A549 (cell line): Measurements from ENCODE around the gene OR10T2.

Source experiments
- CTCF ChIP-seq: fragments of >200 bp; sonication (Bioruptor Twin); formaldehyde crosslinking; IDR thresholded peaks from 3 replicates; pipeline ENCODE4 v1.5.1; 2016
- EP300 ChIP-seq, 2 experiments: fragments of >200 bp; sonication (Bioruptor Twin); formaldehyde crosslinking; IDR thresholded peaks; 2 replicates in 1 of 2; 3 replicates in 1 of 2; pipeline ENCODE4 v1.6.1; 2016 to 2017
- ESRRA ChIP-seq: fragments of 150-350 bp; IDR thresholded peaks from 2 replicates; pipeline ENCODE4 v1.6.1; 2014; ENCODE audit warnings: mild to moderate bottlenecking, low read length, borderline replicate concordance
- GATA3 ChIP-seq: IDR thresholded peaks from 2 replicates; pipeline ENCODE4 v1.6.1; 2012; ENCODE audit warnings: borderline replicate concordance
- HOXB5 ChIP-seq: fragments of 250-450 bp; sonication (Bioruptor Pico); IDR thresholded peaks from 2 replicates; pipeline ENCODE4 v1.5.0; 2020; ENCODE audit warnings: mild to moderate bottlenecking, moderate library complexity
- MAFK ChIP-seq: fragments of 450-650 bp; IDR thresholded peaks from 2 replicates; pipeline ENCODE4 v1.6.1; 2014; ENCODE audit not compliant: partially characterized antibody
- MYC ChIP-seq: IDR thresholded peaks from 2 replicates; pipeline ENCODE4 v1.6.1; 2012; ENCODE audit warnings: mild to moderate bottlenecking, inconsistent platforms, low read length, improper control_type of control experiment, borderline replicate concordance
- NR3C1 ChIP-seq: fragments of >200 bp; sonication (Bioruptor Twin); formaldehyde crosslinking; IDR thresholded peaks from 3 replicates; pipeline ENCODE4 v1.6.1; 2017
- POLR2A ChIP-seq: IDR thresholded peaks from 2 replicates; pipeline ENCODE4 v1.6.1; 2012; ENCODE audit warnings: mild to moderate bottlenecking, low read length
- RAD21 ChIP-seq, 2 experiments: fragments of >200 bp in 1 of 2; sonication (Bioruptor Twin) in 1 of 2; formaldehyde crosslinking in 1 of 2; IDR thresholded peaks in 1 of 2; conservative IDR thresholded peaks in 1 of 2; 2 replicates in 1 of 2; 3 replicates in 1 of 2; pipeline ENCODE4 v1.6.1; 2012 to 2018; ENCODE audit warnings: inconsistent platforms in 1 of 2
- TFCP2L1 ChIP-seq: fragments of 250-450 bp; sonication (Bioruptor Pico); IDR thresholded peaks from 2 replicates; pipeline ENCODE4 v1.5.0; 2021; ENCODE audit warnings: mild to moderate bottlenecking
- USF2 ChIP-seq: fragments of 450-650 bp; IDR thresholded peaks from 2 replicates; pipeline ENCODE4 v1.6.1; 2014; ENCODE audit warnings: antibody characterized with exemption
- ZFP36 ChIP-seq: fragments of 450-650 bp; IDR thresholded peaks from 2 replicates; pipeline ENCODE4 v1.6.1; 2014; ENCODE audit warnings: borderline replicate concordance; ENCODE audit not compliant: partially characterized antibody
- TF ChIP-seq, protein P1 (sequence below): IDR thresholded peaks from 2 replicates; pipeline ENCODE4 v1.6.1; 2012

- TF ChIP-seq ZFP36 (no peak), POLR2A (no peak), TFCP2L1 (CRISPR knock-in tag) (no peak), MYC (no peak), NR3C1 (no peak), ESRRA (no peak), GATA3 (no peak), USF2 (no peak), CTCF (no peak), HOXB5 (no peak), MAFK (no peak), RAD21 (conservative IDR thresholded peaks at IDR 0.05 in 1 of 2, IDR thresholded peaks at IDR 0.05 in 1 of 2) (no peak), EP300 (IDR thresholded peaks at IDR 0.05) (no peak)
- TF ChIP-seq, protein P1, sequence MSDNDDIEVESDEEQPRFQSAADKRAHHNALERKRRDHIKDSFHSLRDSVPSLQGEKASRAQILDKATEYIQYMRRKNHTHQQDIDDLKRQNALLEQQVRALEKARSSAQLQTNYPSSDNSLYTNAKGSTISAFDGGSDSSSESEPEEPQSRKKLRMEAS = no peak
These were observed 42.6 kb downstream of the OR10T2 start for GRCh38 chr1:158356616-158357015.
